ENCODE measurements around the gene NDEL1.

NDEL1 gene

DNA sequence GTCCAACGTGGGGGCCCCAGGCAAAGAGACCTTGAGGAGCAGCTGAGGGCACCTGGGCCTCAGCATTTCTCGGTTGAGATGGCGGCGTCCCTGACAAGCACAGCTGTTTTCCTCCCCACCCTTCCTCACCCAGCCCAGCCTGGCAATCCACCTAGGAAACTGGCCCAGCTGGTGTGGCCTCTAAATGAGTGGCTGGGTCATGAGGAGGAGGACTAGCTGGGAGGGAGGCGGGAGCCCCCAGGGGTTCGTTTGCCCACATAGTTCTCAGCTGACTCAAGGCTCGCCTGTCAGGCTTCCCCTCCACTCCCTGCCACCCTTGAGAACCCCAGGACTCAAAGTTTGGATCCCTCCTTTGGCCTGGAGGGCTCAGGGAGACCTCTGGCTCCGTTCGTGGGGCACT lies 44.0 kb upstream of the NDEL1 start:
- Histone ChIP-seq H2AFZ (ENCODE audit: low read depth, low read length) (no peak overlapping the region), H3K9ac (ENCODE audit: low read length) (no peak overlapping the region), H2BK120ac (ENCODE audit: low read depth, low read length) (no peak overlapping the region), H2BK15ac (ENCODE audit: low read depth, poor library complexity, severe bottlenecking) (no peak overlapping the region), H3K36me3 (ENCODE audit: control insufficient read depth in 1 of 2, insufficient read depth in 2 of 2, low read depth in 1 of 2, low read length in 2 of 2) (peaks cover 0 to 4% of the 10 kb centered on the region in 2 experiments), H2BK5ac (ENCODE audit: low read depth, low read length, poor library complexity, severe bottlenecking) (no peak overlapping the region), H3K4me3 (ENCODE audit: insufficient read depth in 1 of 2, low read depth in 1 of 2, low read length in 2 of 2) (no peak overlapping the region), H3K4me1 (ENCODE audit: control insufficient read depth, insufficient read depth, low read depth, low read length) (peaks cover 19% of the 10 kb centered on the region), H3K27me3 (ENCODE audit: control insufficient read depth in 1 of 2, insufficient read depth in 1 of 2, low read length in 2 of 2) (peaks cover 13 to 40% of the 10 kb centered on the region in 2 experiments), H2BK12ac (ENCODE audit: low read length in 2 of 2) (no peak overlapping the region), H3K79me1 (replicated peaks; ENCODE audit: low read length, poor library complexity, severe bottlenecking) (no peaks in the 10 kb centered on the region), H3K18ac (ENCODE audit: low read depth in 1 of 2, low read length in 2 of 2) (no peak overlapping the region), H3K4ac (ENCODE audit: low read depth in 1 of 2, low read length in 2 of 2) (no peak overlapping the region), H3K27ac (ENCODE audit: low read length, poor library complexity, severe bottlenecking) (no peak overlapping the region), H3K23ac (ENCODE audit: low read length in 2 of 2) (no peak overlapping the region), H4K91ac (ENCODE audit: low read length) (no peak overlapping the region), H3K9me3 (ENCODE audit: control insufficient read depth, low read length) (no peaks in the 10 kb centered on the region), H2AK5ac (ENCODE audit: low read length, severe bottlenecking) (no peak overlapping the region), H3K4me2 (ENCODE audit: low read length, poor library complexity, severe bottlenecking) (no peak overlapping the region), H4K8ac (ENCODE audit: low read length) (peak overlapping the region; percentile 30), H3K14ac (ENCODE audit: low read length in 2 of 2) (no peak overlapping the region)
- WGBS: 37% methylated on average over 6 of the region's 9 CpGs
- no peak for DNase-seq

DNA sequence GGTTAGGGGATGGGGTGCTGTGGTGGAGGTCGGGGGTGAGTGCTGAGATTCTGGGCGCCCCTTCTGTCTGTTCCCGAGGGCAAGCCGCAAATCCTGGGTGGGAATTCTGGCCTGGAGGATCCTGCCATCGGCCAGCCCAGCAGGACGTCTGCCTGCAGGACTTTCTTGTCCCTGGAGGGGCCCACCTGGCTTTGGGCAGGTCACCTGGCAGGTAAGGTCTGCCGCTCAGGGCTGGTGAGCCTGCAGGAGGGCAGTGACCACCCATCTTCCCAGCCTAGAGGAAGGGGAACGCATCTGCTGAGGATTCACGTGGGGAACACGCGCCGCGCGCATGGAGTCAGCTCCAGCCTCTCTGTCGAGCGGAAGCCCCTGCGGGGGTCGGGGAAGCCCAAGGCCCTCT lies 43.4 kb upstream of the NDEL1 start:
- Histone ChIP-seq H3K4me3 (ENCODE audit: insufficient read depth in 1 of 2, low read depth in 1 of 2, low read length in 2 of 2) (no peak overlapping the region), H2AFZ (ENCODE audit: low read depth, low read length) (no peak overlapping the region), H3K27me3 (ENCODE audit: control insufficient read depth in 1 of 2, insufficient read depth in 1 of 2, low read length in 2 of 2) (peaks cover 17 to 45% of the 10 kb centered on the region in 2 experiments), H3K23ac (ENCODE audit: low read length in 2 of 2) (no peak overlapping the region), H3K9me3 (ENCODE audit: control insufficient read depth, low read length) (no peaks in the 10 kb centered on the region), H3K4ac (ENCODE audit: low read depth in 1 of 2, low read length in 2 of 2) (no peak overlapping the region), H3K18ac (ENCODE audit: low read depth in 1 of 2, low read length in 2 of 2) (no peak overlapping the region), H3K9ac (ENCODE audit: low read length) (no peak overlapping the region), H3K14ac (ENCODE audit: low read length in 2 of 2) (no peak overlapping the region), H3K36me3 (ENCODE audit: control insufficient read depth in 1 of 2, insufficient read depth in 2 of 2, low read depth in 1 of 2, low read length in 2 of 2) (peaks cover 0 to 4% of the 10 kb centered on the region in 2 experiments), H2BK5ac (ENCODE audit: low read depth, low read length, poor library complexity, severe bottlenecking) (no peak overlapping the region), H2BK120ac (ENCODE audit: low read depth, low read length) (no peak overlapping the region), H4K91ac (ENCODE audit: low read length) (no peak overlapping the region), H3K27ac (ENCODE audit: low read length, poor library complexity, severe bottlenecking) (no peak overlapping the region), H4K8ac (ENCODE audit: low read length) (no peak overlapping the region), H2BK15ac (ENCODE audit: low read depth, poor library complexity, severe bottlenecking) (no peak overlapping the region), H2AK5ac (ENCODE audit: low read length, severe bottlenecking) (no peak overlapping the region), H2BK12ac (ENCODE audit: low read length in 2 of 2) (no peak overlapping the region), H3K4me2 (ENCODE audit: low read length, poor library complexity, severe bottlenecking) (no peak overlapping the region), H3K79me1 (replicated peaks; ENCODE audit: low read length, poor library complexity, severe bottlenecking) (no peaks in the 10 kb centered on the region), H3K4me1 (ENCODE audit: control insufficient read depth, insufficient read depth, low read depth, low read length) (peaks cover 18% of the 10 kb centered on the region)
- DNase-seq: no peak
- 81% methylated on average over 18 of the region's 18 CpGs for WGBS

DNA sequence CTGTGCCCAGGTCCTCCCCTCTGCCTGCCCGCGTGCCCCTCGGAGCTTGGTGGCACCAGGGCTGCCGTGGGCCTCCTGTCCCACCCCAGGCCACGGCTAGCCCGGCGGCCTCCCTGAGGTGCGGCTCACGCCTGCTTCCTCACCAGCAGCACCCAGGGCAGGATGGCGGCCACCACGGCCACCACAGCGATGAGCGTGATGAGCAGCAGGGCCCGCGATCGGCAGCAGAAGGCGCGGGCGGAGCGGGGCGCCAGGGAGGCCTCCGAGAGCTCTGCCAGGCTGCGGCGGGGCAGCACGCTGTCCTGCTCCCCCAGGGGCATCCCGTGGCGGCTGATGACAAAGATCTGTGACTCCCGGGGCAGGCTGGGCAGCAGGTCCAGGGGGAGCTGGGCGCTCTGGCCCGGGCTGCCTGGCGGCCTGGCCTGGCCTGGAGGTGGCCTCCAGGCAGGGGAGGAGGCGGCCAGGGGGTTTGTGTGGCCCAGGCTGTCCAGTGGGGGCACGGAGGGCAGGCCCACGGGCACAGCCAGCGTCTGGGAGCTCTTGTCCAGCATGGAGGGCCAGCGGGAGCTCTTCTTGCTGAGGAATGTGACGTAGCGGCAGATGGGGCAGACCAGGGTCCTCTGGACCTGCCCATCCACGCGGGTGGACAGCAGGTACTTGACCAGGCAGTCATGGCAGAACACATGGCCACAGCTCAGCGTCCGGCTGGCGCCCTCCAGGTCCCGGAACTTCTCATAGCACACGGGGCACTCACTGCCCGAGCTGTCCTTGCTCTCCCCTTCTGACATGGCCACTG lies 42.8 kb upstream of the NDEL1 start:
- 95% methylated on average over 46 of the region's 46 CpGs for WGBS
- Histone ChIP-seq H4K8ac (ENCODE audit: low read length) (no peak overlapping the region), H2AK5ac (ENCODE audit: low read length, severe bottlenecking) (no peak overlapping the region), H3K4me3 (ENCODE audit: insufficient read depth in 1 of 2, low read depth in 1 of 2, low read length in 2 of 2) (no peak overlapping the region), H3K4me2 (ENCODE audit: low read length, poor library complexity, severe bottlenecking) (no peak overlapping the region), H4K91ac (ENCODE audit: low read length) (no peak overlapping the region), H2BK15ac (ENCODE audit: low read depth, poor library complexity, severe bottlenecking) (no peak overlapping the region), H3K36me3 (ENCODE audit: control insufficient read depth in 1 of 2, insufficient read depth in 2 of 2, low read depth in 1 of 2, low read length in 2 of 2) (peaks cover 0 to 4% of the 10 kb centered on the region in 2 experiments), H3K18ac (ENCODE audit: low read depth in 1 of 2, low read length in 2 of 2) (no peak overlapping the region), H3K4ac (ENCODE audit: low read depth in 1 of 2, low read length in 2 of 2) (no peak overlapping the region), H2AFZ (ENCODE audit: low read depth, low read length) (no peak overlapping the region), H3K79me1 (replicated peaks; ENCODE audit: low read length, poor library complexity, severe bottlenecking) (no peaks in the 10 kb centered on the region), H2BK5ac (ENCODE audit: low read depth, low read length, poor library complexity, severe bottlenecking) (no peak overlapping the region), H3K14ac (ENCODE audit: low read length in 2 of 2) (no peak overlapping the region), H2BK120ac (ENCODE audit: low read depth, low read length) (no peak overlapping the region), H3K23ac (ENCODE audit: low read length in 2 of 2) (no peak overlapping the region), H3K27ac (ENCODE audit: low read length, poor library complexity, severe bottlenecking) (no peak overlapping the region), H3K27me3 (ENCODE audit: control insufficient read depth in 1 of 2, insufficient read depth in 1 of 2, low read length in 2 of 2) (peaks cover 23 to 51% of the 10 kb centered on the region in 2 experiments), H2BK12ac (ENCODE audit: low read length in 2 of 2) (no peak overlapping the region), H3K9ac (ENCODE audit: low read length) (no peak overlapping the region), H3K4me1 (ENCODE audit: control insufficient read depth, insufficient read depth, low read depth, low read length) (peaks cover 20% of the 10 kb centered on the region), H3K9me3 (ENCODE audit: control insufficient read depth, low read length) (no peaks in the 10 kb centered on the region)
- DNase-seq: no peak

DNA sequence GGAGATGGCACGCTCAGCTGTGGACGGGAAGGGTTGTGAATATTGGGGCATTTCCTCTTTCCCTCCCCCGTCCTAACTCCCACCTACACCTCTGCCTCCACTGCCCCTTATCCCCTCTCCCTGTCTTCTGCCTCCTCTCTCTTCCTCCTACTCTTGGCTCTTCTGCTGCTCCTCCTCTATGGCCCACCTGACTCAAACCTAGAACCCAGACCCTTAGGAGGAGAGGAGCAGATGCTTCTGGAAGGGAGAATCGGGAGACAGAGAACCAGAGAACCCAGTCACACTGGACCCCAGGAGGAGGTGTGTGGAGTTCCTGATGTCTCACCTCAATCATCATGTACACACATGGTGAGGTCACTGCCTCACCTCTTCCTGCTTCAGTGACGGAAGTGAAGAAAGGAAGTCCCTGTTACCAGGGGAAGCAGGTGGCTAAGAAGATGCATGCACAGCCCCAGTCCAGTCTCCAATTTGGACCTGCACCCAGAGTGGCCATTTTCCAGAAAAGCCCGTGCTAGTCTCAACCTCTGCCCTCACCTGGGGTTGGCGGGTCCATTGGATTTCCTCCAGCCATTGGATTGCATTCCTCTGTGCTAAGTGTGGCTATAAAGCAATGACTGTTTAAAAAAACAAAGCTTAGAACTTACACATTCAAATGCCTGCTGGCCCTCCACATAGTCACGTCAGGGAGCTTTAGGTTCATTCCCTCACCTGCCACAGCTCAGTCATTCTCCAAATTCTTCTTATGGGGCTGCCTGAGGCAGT lies 42.0 kb upstream of the NDEL1 start:
- 75% methylated on average over 4 of the region's 8 CpGs for WGBS

More for the DNA sequence above, 42.0 kb upstream of the NDEL1 start:
- Histone ChIP-seq H2AFZ (ENCODE audit: low read depth, low read length) (no peak overlapping the region), H2BK12ac (ENCODE audit: low read length in 2 of 2) (no peak overlapping the region), H3K4me2 (ENCODE audit: low read length, poor library complexity, severe bottlenecking) (no peak overlapping the region), H3K36me3 (ENCODE audit: control insufficient read depth in 1 of 2, insufficient read depth in 2 of 2, low read depth in 1 of 2, low read length in 2 of 2) (peaks cover 0 to 4% of the 10 kb centered on the region in 2 experiments), H3K4me3 (ENCODE audit: insufficient read depth in 1 of 2, low read depth in 1 of 2, low read length in 2 of 2) (no peak overlapping the region), H3K9ac (ENCODE audit: low read length) (no peak overlapping the region), H2BK5ac (ENCODE audit: low read depth, low read length, poor library complexity, severe bottlenecking) (no peak overlapping the region), H4K91ac (ENCODE audit: low read length) (no peak overlapping the region), H3K79me1 (replicated peaks; ENCODE audit: low read length, poor library complexity, severe bottlenecking) (no peaks in the 10 kb centered on the region), H3K23ac (ENCODE audit: low read length in 2 of 2) (no peak overlapping the region), H3K27ac (ENCODE audit: low read length, poor library complexity, severe bottlenecking) (no peak overlapping the region), H2BK15ac (ENCODE audit: low read depth, poor library complexity, severe bottlenecking) (no peak overlapping the region), H2BK120ac (ENCODE audit: low read depth, low read length) (no peak overlapping the region), H3K4ac (ENCODE audit: low read depth in 1 of 2, low read length in 2 of 2) (no peak overlapping the region), H3K4me1 (ENCODE audit: control insufficient read depth, insufficient read depth, low read depth, low read length) (peaks cover 20% of the 10 kb centered on the region), H2AK5ac (ENCODE audit: low read length, severe bottlenecking) (no peak overlapping the region), H3K27me3 (ENCODE audit: control insufficient read depth in 1 of 2, insufficient read depth in 1 of 2, low read length in 2 of 2) (peaks cover 26 to 59% of the 10 kb centered on the region in 2 experiments), H3K18ac (ENCODE audit: low read depth in 1 of 2, low read length in 2 of 2) (no peak overlapping the region), H3K9me3 (ENCODE audit: control insufficient read depth, low read length) (no peaks in the 10 kb centered on the region), H3K14ac (ENCODE audit: low read length in 2 of 2) (no peak overlapping the region), H4K8ac (ENCODE audit: low read length) (no peak overlapping the region)
- DNase-seq: no peak

All from mesenchymal stem cell (in vitro differentiated cells and primary cell).